Lung (tissue), 12 donors: ENCODE data around the gene SUGCT. TPM values are rescaled to one million over a fixed set of nuclear protein-coding genes. Genes with fewer than 3 reads are reported as not detected.

ENCODE experiments used
- ATAC-seq: fragments of 200-7000 bp; cut with Tn5 transposase; one replicate; pipeline ENCODE4 v1.9.1; 2020; ENCODE audit warnings: moderate number of reproducible peaks; ENCODE audit not compliant: insufficient read depth, low FRiP score
- DNase-seq, 3 donors: peaks; one replicate each; pipeline ENCODE4 v3.0.0-alpha.2; 2013 to 2017
- H3K27ac ChIP-seq, 2 donors: one replicate each; pipeline ENCODE4 v1.5.1; 2013; ENCODE audit warnings: mild to moderate bottlenecking in 2 of 2, moderate library complexity in 2 of 2, control low read depth in 1 of 2, inconsistent platforms in 1 of 2, low read depth in 1 of 2, low read length in 1 of 2
- H3K27me3 ChIP-seq, 3 donors: one replicate each; pipeline ENCODE4 v1.5.1; 2013; ENCODE audit warnings: low read length in 2 of 3; ENCODE audit not compliant: control insufficient read depth in 3 of 3, insufficient read depth in 3 of 3
- H3K36me3 ChIP-seq, 4 donors: one replicate each; pipeline ENCODE4 v1.5.1; 2013; ENCODE audit warnings: low read length in 4 of 4, mild to moderate bottlenecking in 1 of 4, moderate library complexity in 1 of 4; ENCODE audit not compliant: control insufficient read depth in 4 of 4, insufficient read depth in 4 of 4
- H3K4me1 ChIP-seq, 5 donors: one replicate each; pipeline ENCODE4 v1.5.1; 2013; ENCODE audit warnings: low read length in 5 of 5, mild to moderate bottlenecking in 2 of 5, moderate library complexity in 1 of 5; ENCODE audit not compliant: control insufficient read depth in 5 of 5, insufficient read depth in 5 of 5
- H3K4me3 ChIP-seq: one replicate; pipeline ENCODE4 v1.5.1; 2013; ENCODE audit warnings: mild to moderate bottlenecking, control low read depth, moderate library complexity
- H3K9ac ChIP-seq, 2 donors: one replicate each; pipeline ENCODE4 v1.5.1; 2013; ENCODE audit warnings: low read length in 2 of 2, control low read depth in 1 of 2; ENCODE audit not compliant: insufficient read depth in 1 of 2
- H3K9me3 ChIP-seq, 4 donors: one replicate each; pipeline ENCODE4 v1.5.1; 2013; ENCODE audit warnings: low read length in 3 of 4, mild to moderate bottlenecking in 1 of 4, moderate library complexity in 1 of 4; ENCODE audit not compliant: control insufficient read depth in 4 of 4, insufficient read depth in 3 of 4
- WGBS, 2 donors: extraction: QIAGEN DNeasy Blood & Tissue Kit; methylation state at CpG; one replicate each; pipeline ENCODE4 v1.1.7; 2013; 5-methylcytosine and 5-hydroxymethylcytosine counted together
- polyA plus RNA-seq, 2 donors: library from polyadenylated mRNA; stranded (reverse); fragments of 200-250 nt; gene quantifications; one replicate each; pipeline ENCODE4 v1.2.1, GENCODE V29; 2013
- total RNA-seq, 2 donors: library from RNA; depleted of rRNA in 1 of 2; stranded (reverse); fragments of >200 nt in 1 of 2; gene quantifications; one replicate each; pipeline ENCODE4 v1.2.1, GENCODE V29; 2014 to 2021
- TF ChIP-seq, protein P1 (sequence below): IDR thresholded peaks from 2 replicates; pipeline ENCODE4 v1.5.1; 2012; ENCODE audit warnings: mild to moderate bottlenecking; ENCODE audit errors: control extremely low read depth, extremely low read depth
- donor health status: control.
- donor health status: control.
- donor health status: Bipolar disorder and iron deficiency.
- donor health status: healthy.
- donor health status: DM: yes; HTN: yes; CAD: no.

Gene SUGCT
- total and polyA plus RNA-seq, 4 donors, result 0.23 to 4.2 (median 1.8) TPM

- H3K9ac ChIP-seq, result no peak overlapping the region
- no peak overlapping the region for H3K4me3 ChIP-seq
- DNase-seq (no peak), ATAC-seq (no peak)
- no peaks in the 10 kb centered on the region for H3K9me3 ChIP-seq
- no peak overlapping the region for H3K27ac ChIP-seq
- no peaks in the 10 kb centered on the region for H3K27me3 ChIP-seq
- H3K36me3 ChIP-seq, result peaks cover 8 to 21% (median 20%) of the 10 kb centered on the region in 4 donors
- no peaks in the 10 kb centered on the region for H3K4me1 ChIP-seq
- TF ChIP-seq, protein P1, sequence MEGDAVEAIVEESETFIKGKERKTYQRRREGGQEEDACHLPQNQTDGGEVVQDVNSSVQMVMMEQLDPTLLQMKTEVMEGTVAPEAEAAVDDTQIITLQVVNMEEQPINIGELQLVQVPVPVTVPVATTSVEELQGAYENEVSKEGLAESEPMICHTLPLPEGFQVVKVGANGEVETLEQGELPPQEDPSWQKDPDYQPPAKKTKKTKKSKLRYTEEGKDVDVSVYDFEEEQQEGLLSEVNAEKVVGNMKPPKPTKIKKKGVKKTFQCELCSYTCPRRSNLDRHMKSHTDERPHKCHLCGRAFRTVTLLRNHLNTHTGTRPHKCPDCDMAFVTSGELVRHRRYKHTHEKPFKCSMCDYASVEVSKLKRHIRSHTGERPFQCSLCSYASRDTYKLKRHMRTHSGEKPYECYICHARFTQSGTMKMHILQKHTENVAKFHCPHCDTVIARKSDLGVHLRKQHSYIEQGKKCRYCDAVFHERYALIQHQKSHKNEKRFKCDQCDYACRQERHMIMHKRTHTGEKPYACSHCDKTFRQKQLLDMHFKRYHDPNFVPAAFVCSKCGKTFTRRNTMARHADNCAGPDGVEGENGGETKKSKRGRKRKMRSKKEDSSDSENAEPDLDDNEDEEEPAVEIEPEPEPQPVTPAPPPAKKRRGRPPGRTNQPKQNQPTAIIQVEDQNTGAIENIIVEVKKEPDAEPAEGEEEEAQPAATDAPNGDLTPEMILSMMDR, result no peak
Observed at GRCh38 chr7:40098810-40099209, 36.0 kb upstream of the SUGCT start.

- no peak for DNase-seq
- Histone ChIP-seq H3K4me3 (no peak overlapping the region), H3K27me3 (no peaks in the 10 kb centered on the region), H3K36me3 (peaks cover 0 to 13% (median 11%) of the 10 kb centered on the region in 4 donors), H3K9me3 (no peaks in the 10 kb centered on the region), H3K9ac (no peak overlapping the region), H3K4me1 (no peaks in the 10 kb centered on the region), H3K27ac (no peak overlapping the region)
- TF ChIP-seq, protein P1, result no peak
- WGBS, 2 donors, result 94 to 96% methylated on average over 4 of the region's 4 CpGs
- ATAC-seq, result no peak
Observed at GRCh38 chr7:40099837-40100236, 35.0 kb upstream of the SUGCT start.

DNA sequence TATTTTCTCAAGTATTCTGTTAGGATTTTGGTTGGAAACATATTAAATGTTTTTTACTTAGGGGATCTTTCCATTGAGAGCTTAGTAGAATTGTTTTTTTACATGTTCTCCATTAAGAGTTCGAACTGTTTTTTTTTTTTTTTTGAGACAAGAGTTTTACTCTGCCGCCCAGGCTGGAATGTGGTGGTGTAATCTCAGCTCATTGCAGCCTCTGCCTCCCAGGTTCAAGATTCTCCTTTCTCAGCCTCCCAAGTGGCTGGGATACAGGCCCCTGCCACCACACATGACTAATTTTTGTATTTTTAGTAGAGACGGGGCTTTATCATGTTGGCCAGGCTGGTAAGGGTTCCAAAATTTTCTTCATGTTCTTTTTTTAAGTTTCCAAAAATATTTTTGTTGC lies 33.6 kb upstream of the SUGCT start:
- Histone ChIP-seq H3K9ac (no peak overlapping the region), H3K9me3 (no peaks in the 10 kb centered on the region), H3K27ac (no peak overlapping the region), H3K27me3 (no peaks in the 10 kb centered on the region), H3K4me1 (no peaks in the 10 kb centered on the region), H3K36me3 (peaks cover 0 to 4% (median 2%) of the 10 kb centered on the region in 4 donors), H3K4me3 (no peak overlapping the region)
- DNase-seq (no peak), ATAC-seq (no peak)
- 89 to 91% methylated on average over 3 of the region's 3 CpGs for WGBS, 2 donors
- TF ChIP-seq, protein P1, result no peak

- Histone ChIP-seq H3K36me3 (peaks cover 0 to under 1% (median 0%) of the 10 kb centered on the region in 4 donors), H3K9me3 (no peaks in the 10 kb centered on the region), H3K27me3 (no peaks in the 10 kb centered on the region), H3K9ac (no peak overlapping the region), H3K27ac (no peak overlapping the region), H3K4me1 (no peaks in the 10 kb centered on the region), H3K4me3 (no peak overlapping the region)
- DNase-seq (no peak), ATAC-seq (no peak)
- 96 to 97% methylated on average over 2 of the region's 2 CpGs for WGBS, 2 donors
- TF ChIP-seq, protein P1, result no peak
Observed at GRCh38 chr7:40102897-40103296, 31.9 kb upstream of the SUGCT start.
